Measurements from ENCODE around the gene SZT2.

SZT2 gene

GRCh38 chr1:43389326-43390313, at the start of gene SZT2, which contains the start of gene MED8:
TSS of gene SZT2 (plus strand) at chr1:43389899. CDS start at chr1:43389969, 70 bp downstream.
TSS of gene MED8 (minus strand) at chr1:43389800. CDS start at chr1:43389764, 36 bp downstream.
- peak; percentile 92 for DNase-seq (ENCODE audit: low read depth)

DNA sequence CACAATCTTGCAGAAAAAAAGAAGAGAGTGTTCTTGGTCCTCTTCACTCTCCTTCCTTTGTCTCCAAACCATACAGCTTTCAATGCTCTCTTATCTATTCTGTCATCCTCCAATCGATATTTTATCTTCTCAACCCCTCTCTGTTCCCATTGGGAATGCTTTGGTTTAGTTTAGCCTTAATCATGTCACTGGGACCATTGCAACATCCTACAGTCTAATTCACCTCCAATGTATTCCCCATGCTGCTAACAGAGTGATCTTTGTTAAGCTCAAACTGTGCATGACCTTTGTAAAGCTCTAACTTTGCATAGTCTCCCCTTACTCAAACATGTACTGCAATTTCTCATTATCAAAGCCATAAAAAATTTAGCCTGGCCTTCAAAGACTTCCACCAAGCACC, 49.1 kb upstream of the SZT2 start:
- DNase-seq (ENCODE audit: low read depth): no peak

DNA sequence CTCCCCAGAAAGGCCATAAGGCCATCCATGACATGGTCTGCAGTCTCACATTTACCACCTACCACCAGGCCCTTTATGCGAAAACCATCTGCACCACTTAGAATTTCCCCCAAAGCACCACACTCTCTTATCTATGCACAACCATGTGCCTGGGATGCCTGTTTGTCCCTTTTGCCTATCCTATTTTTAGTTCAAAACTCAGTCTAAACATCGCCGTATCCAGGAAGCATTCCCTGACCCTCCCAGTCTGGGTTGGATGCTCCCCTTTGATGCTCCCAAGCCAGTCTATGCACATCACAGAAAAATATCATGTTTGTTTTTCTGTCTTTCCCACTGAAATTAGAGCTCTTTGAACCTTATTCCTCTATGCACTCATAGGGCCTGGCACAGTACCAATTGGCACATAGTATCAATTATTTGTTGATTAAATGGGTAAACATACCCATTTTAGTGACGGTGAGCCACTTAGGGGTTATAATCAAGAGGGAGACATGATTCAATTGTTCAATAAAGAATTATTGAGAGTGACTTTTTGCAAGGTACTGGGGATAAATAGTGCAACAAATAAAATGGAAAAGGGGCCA, 45.3 kb upstream of the SZT2 start:
- DNase-seq (ENCODE audit: low read depth): no peak

DNA sequence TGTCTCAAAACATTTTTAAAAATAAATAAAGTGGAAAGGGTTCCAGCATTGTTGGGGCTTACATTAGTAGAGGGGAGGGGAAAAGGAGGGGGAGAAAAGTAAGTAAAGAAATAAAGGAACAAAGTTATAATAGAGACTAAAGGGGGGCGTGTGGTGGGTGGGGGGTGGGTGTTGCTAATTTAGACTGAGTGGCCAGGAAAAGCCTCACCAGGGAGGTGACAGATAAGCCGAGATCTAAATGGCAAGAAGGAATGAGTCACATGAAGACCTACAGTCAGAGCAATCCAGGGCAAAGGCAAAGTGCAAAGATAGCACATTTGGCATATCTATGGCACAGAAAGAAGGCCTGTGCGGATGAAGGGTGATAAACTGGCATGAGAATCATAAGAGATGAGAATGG, 44.6 kb upstream of the SZT2 start:
- DNase-seq (ENCODE audit: low read depth): no peak

DNA sequence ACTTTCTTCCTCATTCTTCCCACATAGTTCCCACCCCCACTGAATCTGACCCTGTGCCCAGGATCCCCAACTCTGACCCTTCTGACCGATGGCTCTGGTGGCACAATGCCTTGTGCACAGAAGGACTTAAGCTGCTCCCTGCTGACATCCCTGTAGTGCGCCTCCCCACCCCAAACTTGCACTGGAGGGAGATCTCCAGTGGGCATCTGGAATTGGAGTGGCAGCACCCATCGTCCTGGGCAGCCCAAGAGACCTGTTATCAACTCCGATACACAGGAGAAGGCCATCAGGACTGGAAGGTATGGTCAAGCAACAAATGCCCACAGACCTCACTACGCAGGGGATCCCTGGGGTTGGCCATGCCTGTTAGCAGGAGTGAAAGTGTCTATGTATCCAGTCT, 43.1 kb upstream of the SZT2 start:
- DNase-seq (ENCODE audit: low read depth): no peak

DNA sequence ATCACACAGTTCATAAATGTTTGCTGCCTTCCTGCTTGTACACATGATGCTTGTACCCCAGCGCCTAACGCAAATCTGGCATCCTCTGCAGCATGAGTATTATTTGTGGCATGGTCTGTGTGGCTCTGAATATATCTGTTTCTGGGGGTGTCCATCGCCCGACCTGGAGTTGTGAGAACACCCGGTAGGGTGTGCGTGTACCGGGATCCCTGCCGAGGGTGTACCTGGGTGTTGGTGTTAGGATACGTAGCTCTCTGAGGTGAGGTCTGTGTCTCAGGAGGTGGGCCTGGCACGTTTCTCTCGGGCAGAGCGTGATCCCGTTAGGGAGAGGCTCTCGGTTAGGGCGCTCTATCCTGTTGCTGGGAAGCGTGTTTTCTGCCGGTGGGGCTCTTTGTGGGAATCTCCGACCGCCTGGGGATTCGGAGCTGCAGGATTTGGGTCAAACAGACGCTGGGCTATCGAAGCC, 41.3 kb upstream of the SZT2 start:
- no peak for DNase-seq (ENCODE audit: low read depth)

GRCh38 chr1:43348809-43349593, 40.7 kb upstream of the SZT2 start:
- peak; percentile 39 for DNase-seq (ENCODE audit: low read depth)

DNA sequence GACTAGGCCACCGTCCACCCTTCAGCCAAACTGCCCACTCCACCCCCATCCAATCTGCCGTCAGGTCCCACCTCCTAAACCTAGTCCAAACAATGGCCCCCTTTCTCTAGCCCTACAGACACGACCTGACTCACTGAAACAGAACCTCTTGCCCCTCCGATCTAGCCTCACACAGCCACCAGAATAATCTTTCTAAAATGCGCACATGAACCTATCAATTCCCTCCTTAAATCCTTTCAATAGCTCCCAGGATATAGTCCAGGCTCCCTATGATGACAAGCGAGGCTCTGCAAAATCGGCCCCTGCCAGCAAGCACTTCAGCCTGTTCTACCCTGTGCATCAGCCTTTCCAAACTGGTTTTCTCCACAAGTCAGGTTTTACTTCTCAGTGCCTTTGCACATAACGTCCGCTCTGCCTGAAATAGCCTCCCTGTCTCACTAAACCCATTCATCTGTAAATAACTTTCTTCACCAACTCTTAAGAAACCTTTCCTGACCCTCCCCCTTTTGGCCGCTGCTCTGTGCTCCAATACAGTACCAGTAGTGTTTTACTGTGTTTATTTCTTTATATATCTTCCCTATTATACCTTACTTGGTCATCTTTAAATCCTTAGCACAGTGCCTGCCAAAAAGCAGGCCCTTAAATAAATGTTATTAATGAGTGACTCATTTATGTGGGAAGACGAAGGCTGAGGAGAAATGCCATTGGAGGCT, 39.9 kb upstream of the SZT2 start:
- DNase-seq (ENCODE audit: low read depth): peak; percentile 68

GRCh38 chr1:43350976-43351375, 38.7 kb upstream of the SZT2 start:
- DNase-seq (ENCODE audit: low read depth): no peak

- DNase-seq (ENCODE audit: low read depth): no peak
These were observed 38.0 kb upstream of the SZT2 start for GRCh38 chr1:43351421-43352350.

DNA sequence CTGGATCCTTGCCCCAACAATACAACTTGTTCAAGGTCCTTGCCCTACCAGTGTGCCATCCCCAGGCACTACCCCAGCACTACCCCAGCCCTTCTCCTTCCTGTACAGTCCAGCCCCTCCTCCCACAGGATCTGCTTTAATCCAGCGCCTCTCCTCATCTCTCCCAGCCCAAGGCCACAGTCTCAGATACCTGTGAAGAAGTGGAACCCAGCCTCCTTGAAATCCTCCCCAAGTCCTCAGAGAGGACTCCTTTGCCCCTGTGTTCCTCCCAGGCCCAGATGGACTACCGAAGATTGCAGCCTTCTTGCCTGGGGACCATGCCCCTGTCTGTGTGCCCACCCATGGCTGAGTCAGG, 37.4 kb upstream of the SZT2 start:
- DNase-seq (ENCODE audit: low read depth): no peak

- DNase-seq (ENCODE audit: low read depth): no peak
These were observed 36.8 kb upstream of the SZT2 start for GRCh38 chr1:43352881-43353280.

DNA sequence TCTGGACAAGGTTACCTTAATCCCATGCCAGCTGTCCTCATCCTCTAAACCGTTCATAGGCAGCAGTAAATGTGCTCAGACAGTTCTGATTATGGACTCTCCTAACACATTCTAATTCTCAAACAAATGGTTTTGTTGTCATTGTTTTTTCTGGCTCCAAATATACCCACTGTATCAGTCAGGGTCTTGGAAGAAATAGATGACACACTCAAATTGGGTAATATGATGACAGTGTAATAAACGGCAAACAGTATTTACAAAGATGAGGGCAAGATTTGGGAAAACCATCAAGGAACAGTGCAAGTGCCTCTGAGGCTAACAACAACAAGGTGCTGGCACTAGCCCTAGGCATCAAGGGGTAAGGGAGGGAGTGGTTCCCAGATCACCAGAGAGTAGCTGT, 35.2 kb upstream of the SZT2 start:
- no peak for DNase-seq (ENCODE audit: low read depth)

- DNase-seq (ENCODE audit: low read depth): no peak
These were observed 34.8 kb upstream of the SZT2 start for GRCh38 chr1:43354936-43355335.

DNA sequence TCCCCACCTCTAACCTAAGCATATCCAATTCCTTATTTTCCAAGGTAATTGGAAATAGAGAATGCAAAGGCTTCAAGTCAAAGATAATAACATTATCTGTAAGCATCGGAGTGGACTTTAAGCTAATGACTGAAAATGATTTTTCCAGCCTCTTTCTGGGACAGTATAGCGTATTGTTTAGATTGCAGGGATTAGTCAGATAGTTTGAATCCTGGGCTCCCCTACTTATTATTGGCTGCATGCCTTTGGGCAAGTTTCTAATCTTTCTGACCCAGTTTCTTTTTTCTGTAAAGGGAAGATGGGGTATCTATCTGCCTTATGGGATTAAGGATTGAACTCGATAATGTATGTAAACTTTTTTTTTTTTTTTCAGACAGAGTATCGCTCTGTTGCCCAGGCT, 32.4 kb upstream of the SZT2 start:
- no peak for DNase-seq (ENCODE audit: low read depth)

- DNase-seq (ENCODE audit: low read depth): peak; percentile 49
These were observed 31.5 kb upstream of the SZT2 start for GRCh38 chr1:43358121-43358745.

GRCh38 chr1:43358746-43359693, 30.7 kb upstream of the SZT2 start, which contains the start of gene CDC20:
TSS of gene CDC20 (plus strand) at chr1:43358981. CDS start at chr1:43359216, 235 bp downstream.
- DNase-seq (ENCODE audit: low read depth): peak; percentile 90

GRCh38 chr1:43359696-43360095, 30.0 kb upstream of the SZT2 start:
- DNase-seq (ENCODE audit: low read depth): no peak

GRCh38 chr1:43360616-43361015, 29.1 kb upstream of the SZT2 start:
- DNase-seq (ENCODE audit: low read depth): no peak
